Loucy (cell line): ENCODE measurements around the gene OXGR1.

Source experiments
- CTCF ChIP-seq: fragments of 200-600 bp; sonication (generic); conservative IDR thresholded peaks from 2 replicates; pipeline ENCODE4 v1.5.1; 2014; ENCODE audit warnings: mild to moderate bottlenecking, antibody characterized with exemption, low read length
- EZH2phosphoT487 ChIP-seq: fragments of 200-600 bp; IDR thresholded peaks from 2 replicates; pipeline ENCODE4 v1.6.1; 2018; ENCODE audit warnings: antibody characterized with exemption, mild to moderate bottlenecking, moderate library complexity, borderline replicate concordance

- TF ChIP-seq CTCF (no peak), EZH2phosphoT487 (no peak)
Observed at GRCh38 chr13:97023117-97023516, 28.8 kb upstream of the OXGR1 start.
